Measurements from ENCODE around the gene ABCC4. TPM values are rescaled to one million over a fixed set of nuclear protein-coding genes. Genes with fewer than 3 reads are reported as not detected.

Gene ABCC4
- total and polyA plus RNA-seq, 4 donors: 0.74 to 22.5 (median 2.0) TPM

DNA sequence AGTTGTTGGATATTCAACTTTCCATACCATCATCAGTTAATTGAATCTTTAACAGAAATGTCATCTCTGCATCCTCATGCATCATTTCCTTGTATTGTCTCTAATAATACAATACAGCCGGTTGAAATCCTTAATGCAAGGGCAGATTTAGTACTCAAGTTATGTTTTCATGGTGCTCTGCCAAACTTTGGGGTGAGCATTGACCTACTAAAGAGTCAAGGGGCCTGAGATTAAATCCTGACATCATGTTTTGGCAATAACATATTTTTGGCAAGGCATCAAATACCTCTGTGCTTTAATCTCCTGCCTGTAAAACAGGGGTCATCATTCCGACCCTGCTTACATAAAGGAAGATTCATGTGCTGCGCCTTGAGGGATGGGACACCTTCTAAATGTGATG is 42.7 kb upstream of the ABCC4 start:
- no peak overlapping the region for H3K9ac ChIP-seq (ENCODE audit: low read depth in 1 of 2, low read length in 2 of 2)
- H3K9me3 ChIP-seq (ENCODE audit: control insufficient read depth in 4 of 4, low read length in 3 of 4): no peaks in the 10 kb centered on the region
- TF ChIP-seq GABPA (IDR thresholded peaks at IDR 0.05 in 1 of 2, conservative IDR thresholded peaks at IDR 0.05 in 1 of 2) (no peak), HNF4A (conservative IDR thresholded peaks at IDR 0.05) (no peak), RAD21 (IDR thresholded peaks at IDR 0.05) (no peak)
- TF ChIP-seq, protein P1, sequence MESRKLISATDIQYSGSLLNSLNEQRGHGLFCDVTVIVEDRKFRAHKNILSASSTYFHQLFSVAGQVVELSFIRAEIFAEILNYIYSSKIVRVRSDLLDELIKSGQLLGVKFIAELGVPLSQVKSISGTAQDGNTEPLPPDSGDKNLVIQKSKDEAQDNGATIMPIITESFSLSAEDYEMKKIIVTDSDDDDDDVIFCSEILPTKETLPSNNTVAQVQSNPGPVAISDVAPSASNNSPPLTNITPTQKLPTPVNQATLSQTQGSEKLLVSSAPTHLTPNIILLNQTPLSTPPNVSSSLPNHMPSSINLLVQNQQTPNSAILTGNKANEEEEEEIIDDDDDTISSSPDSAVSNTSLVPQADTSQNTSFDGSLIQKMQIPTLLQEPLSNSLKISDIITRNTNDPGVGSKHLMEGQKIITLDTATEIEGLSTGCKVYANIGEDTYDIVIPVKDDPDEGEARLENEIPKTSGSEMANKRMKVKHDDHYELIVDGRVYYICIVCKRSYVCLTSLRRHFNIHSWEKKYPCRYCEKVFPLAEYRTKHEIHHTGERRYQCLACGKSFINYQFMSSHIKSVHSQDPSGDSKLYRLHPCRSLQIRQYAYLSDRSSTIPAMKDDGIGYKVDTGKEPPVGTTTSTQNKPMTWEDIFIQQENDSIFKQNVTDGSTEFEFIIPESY (IDR thresholded peaks at IDR 0.05): no peak
- 68% methylated on average over 3 of the region's 3 CpGs for WGBS
- H3K27ac ChIP-seq (ENCODE audit: low read depth in 1 of 2, low read length in 2 of 2): no peak overlapping the region
- no peaks in the 10 kb centered on the region for H3K4me1 ChIP-seq (ENCODE audit: control insufficient read depth in 4 of 4, insufficient read depth in 4 of 4, low read length in 3 of 4)
- no peaks in the 10 kb centered on the region for H3K36me3 ChIP-seq (ENCODE audit: control insufficient read depth in 4 of 4, insufficient read depth in 3 of 4, low read depth in 1 of 4, low read length in 3 of 4)
- H3K27me3 ChIP-seq (ENCODE audit: control insufficient read depth in 4 of 4, insufficient read depth in 4 of 4, low read length in 3 of 4): no peaks in the 10 kb centered on the region
- H3K4me3 ChIP-seq (ENCODE audit: low read depth in 1 of 3, low read length in 3 of 3): no peak overlapping the region
- no peak for DNase-seq (ENCODE audit: low spot score)

DNA sequence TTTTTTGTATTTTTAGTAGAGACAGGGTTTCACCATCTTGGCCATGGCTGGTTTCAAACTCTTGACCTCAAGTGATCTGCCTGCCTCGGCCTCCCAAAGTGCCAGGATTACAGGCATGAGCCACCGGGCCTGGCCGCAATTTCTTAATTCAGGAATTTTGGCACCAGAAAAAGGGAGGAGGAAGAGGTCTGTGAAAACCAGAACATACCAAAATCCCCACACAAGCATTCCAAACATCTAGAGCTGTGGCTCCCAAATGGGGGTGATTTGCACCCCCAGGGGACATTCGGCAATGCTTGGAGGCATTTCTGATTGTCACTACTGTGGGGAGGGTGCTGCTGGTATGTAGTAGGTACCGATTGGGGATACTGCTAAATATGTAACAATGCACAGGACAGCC is 40.2 kb upstream of the ABCC4 start:
- Histone ChIP-seq H3K27me3 (ENCODE audit: control insufficient read depth in 4 of 4, insufficient read depth in 4 of 4, low read length in 3 of 4) (no peaks in the 10 kb centered on the region), H3K36me3 (ENCODE audit: control insufficient read depth in 4 of 4, insufficient read depth in 3 of 4, low read depth in 1 of 4, low read length in 3 of 4) (no peaks in the 10 kb centered on the region), H3K27ac (ENCODE audit: low read depth in 1 of 2, low read length in 2 of 2) (no peak overlapping the region), H3K9me3 (ENCODE audit: control insufficient read depth in 4 of 4, low read length in 3 of 4) (no peaks in the 10 kb centered on the region), H3K9ac (ENCODE audit: low read depth in 1 of 2, low read length in 2 of 2) (no peak overlapping the region), H3K4me1 (ENCODE audit: control insufficient read depth in 4 of 4, insufficient read depth in 4 of 4, low read length in 3 of 4) (no peaks in the 10 kb centered on the region), H3K4me3 (ENCODE audit: low read depth in 1 of 3, low read length in 3 of 3) (no peak overlapping the region)
- no peak for TF ChIP-seq FOXA1 (IDR thresholded peaks at IDR 0.05)
- TF ChIP-seq RXRA (IDR thresholded peaks at IDR 0.05): no peak
- TF ChIP-seq TAF1 (conservative IDR thresholded peaks at IDR 0.05): no peak
- TF ChIP-seq, protein P2, sequence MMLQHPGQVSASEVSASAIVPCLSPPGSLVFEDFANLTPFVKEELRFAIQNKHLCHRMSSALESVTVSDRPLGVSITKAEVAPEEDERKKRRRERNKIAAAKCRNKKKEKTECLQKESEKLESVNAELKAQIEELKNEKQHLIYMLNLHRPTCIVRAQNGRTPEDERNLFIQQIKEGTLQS (IDR thresholded peaks at IDR 0.05): no peak
- no peak for TF ChIP-seq HNF4G (IDR thresholded peaks at IDR 0.05)
- 77% methylated on average over 5 of the region's 5 CpGs for WGBS
- DNase-seq (ENCODE audit: low spot score): no peak

DNA sequence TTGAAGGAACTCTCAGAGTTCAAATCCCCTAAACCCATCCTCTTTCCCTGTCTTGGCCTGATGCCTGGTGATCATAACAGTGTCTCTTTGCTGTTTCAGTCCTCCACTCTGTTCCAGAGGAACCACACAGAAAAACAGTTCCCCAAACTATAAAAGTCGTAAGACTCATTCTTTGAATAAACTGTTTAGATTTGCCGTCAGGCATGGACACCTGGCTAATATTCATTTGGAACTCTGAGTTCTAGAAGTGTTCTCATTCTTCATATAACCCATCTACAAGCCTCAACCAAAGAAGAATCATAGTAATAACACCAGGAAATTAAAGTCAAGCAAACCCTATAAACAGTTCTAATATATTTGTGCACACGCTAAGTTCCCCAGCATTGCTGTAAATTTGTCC is 37.7 kb upstream of the ABCC4 start:
- Histone ChIP-seq H3K27me3 (ENCODE audit: control insufficient read depth in 4 of 4, insufficient read depth in 4 of 4, low read length in 3 of 4) (no peaks in the 10 kb centered on the region), H3K9me3 (ENCODE audit: control insufficient read depth in 4 of 4, low read length in 3 of 4) (no peaks in the 10 kb centered on the region), H3K4me1 (ENCODE audit: control insufficient read depth in 4 of 4, insufficient read depth in 4 of 4, low read length in 3 of 4) (no peaks in the 10 kb centered on the region), H3K9ac (ENCODE audit: low read depth in 1 of 2, low read length in 2 of 2) (no peak overlapping the region), H3K36me3 (ENCODE audit: control insufficient read depth in 4 of 4, insufficient read depth in 3 of 4, low read depth in 1 of 4, low read length in 3 of 4) (no peaks in the 10 kb centered on the region), H3K4me3 (ENCODE audit: low read depth in 1 of 3, low read length in 3 of 3) (no peak overlapping the region), H3K27ac (ENCODE audit: low read depth in 1 of 2, low read length in 2 of 2) (no peak overlapping the region)
- 94% methylated on average over 3 of the region's 3 CpGs for WGBS
- TF ChIP-seq, protein P3, sequence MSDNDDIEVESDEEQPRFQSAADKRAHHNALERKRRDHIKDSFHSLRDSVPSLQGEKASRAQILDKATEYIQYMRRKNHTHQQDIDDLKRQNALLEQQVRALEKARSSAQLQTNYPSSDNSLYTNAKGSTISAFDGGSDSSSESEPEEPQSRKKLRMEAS (IDR thresholded peaks at IDR 0.05): no peak
- TF ChIP-seq, protein P4, sequence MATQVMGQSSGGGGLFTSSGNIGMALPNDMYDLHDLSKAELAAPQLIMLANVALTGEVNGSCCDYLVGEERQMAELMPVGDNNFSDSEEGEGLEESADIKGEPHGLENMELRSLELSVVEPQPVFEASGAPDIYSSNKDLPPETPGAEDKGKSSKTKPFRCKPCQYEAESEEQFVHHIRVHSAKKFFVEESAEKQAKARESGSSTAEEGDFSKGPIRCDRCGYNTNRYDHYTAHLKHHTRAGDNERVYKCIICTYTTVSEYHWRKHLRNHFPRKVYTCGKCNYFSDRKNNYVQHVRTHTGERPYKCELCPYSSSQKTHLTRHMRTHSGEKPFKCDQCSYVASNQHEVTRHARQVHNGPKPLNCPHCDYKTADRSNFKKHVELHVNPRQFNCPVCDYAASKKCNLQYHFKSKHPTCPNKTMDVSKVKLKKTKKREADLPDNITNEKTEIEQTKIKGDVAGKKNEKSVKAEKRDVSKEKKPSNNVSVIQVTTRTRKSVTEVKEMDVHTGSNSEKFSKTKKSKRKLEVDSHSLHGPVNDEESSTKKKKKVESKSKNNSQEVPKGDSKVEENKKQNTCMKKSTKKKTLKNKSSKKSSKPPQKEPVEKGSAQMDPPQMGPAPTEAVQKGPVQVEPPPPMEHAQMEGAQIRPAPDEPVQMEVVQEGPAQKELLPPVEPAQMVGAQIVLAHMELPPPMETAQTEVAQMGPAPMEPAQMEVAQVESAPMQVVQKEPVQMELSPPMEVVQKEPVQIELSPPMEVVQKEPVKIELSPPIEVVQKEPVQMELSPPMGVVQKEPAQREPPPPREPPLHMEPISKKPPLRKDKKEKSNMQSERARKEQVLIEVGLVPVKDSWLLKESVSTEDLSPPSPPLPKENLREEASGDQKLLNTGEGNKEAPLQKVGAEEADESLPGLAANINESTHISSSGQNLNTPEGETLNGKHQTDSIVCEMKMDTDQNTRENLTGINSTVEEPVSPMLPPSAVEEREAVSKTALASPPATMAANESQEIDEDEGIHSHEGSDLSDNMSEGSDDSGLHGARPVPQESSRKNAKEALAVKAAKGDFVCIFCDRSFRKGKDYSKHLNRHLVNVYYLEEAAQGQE (IDR thresholded peaks at IDR 0.05): no peak
- TF ChIP-seq FOXA2 (IDR thresholded peaks at IDR 0.05) (no peak), EGR1 (IDR thresholded peaks at IDR 0.05; ENCODE audit: low read depth in 2 of 2) (no peak), HNF4G (IDR thresholded peaks at IDR 0.05) (no peak), RAD21 (IDR thresholded peaks at IDR 0.05) (no peak), JUND (IDR thresholded peaks at IDR 0.05) (no peak), YY1 (IDR thresholded peaks at IDR 0.05) (no peak), NR2F2 (IDR thresholded peaks at IDR 0.05) (no peak), TAF1 (conservative IDR thresholded peaks at IDR 0.05) (no peak), RXRA (IDR thresholded peaks at IDR 0.05) (no peak), GABPA (IDR thresholded peaks at IDR 0.05 in 1 of 2, conservative IDR thresholded peaks at IDR 0.05 in 1 of 2) (no peak), HNF4A (conservative IDR thresholded peaks at IDR 0.05) (no peak), SP1 (IDR thresholded peaks at IDR 0.05) (no peak), FOXA1 (IDR thresholded peaks at IDR 0.05) (no peak)
- TF ChIP-seq, protein P5, sequence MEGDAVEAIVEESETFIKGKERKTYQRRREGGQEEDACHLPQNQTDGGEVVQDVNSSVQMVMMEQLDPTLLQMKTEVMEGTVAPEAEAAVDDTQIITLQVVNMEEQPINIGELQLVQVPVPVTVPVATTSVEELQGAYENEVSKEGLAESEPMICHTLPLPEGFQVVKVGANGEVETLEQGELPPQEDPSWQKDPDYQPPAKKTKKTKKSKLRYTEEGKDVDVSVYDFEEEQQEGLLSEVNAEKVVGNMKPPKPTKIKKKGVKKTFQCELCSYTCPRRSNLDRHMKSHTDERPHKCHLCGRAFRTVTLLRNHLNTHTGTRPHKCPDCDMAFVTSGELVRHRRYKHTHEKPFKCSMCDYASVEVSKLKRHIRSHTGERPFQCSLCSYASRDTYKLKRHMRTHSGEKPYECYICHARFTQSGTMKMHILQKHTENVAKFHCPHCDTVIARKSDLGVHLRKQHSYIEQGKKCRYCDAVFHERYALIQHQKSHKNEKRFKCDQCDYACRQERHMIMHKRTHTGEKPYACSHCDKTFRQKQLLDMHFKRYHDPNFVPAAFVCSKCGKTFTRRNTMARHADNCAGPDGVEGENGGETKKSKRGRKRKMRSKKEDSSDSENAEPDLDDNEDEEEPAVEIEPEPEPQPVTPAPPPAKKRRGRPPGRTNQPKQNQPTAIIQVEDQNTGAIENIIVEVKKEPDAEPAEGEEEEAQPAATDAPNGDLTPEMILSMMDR (IDR thresholded peaks at IDR 0.05; ENCODE audit: low read depth, low read length, missing input control): no peak
- TF ChIP-seq, protein P1 (IDR thresholded peaks at IDR 0.05): no peak
- TF ChIP-seq, protein P2 (IDR thresholded peaks at IDR 0.05): no peak
- no peak for DNase-seq (ENCODE audit: low spot score)
